ENCODE measurements around the gene GOSR1.
A peak's percentile ranks its signal among the peaks of the same experiment; 100 is the strongest.

Gene GOSR1

GRCh38 chr17:30477083-30477773 is at the start of gene GOSR1 (continued):
- TF ChIP-seq YY1 (tag by site-specific recombination; IDR thresholded peaks at IDR 0.05) = peak; percentile 98
- TF ChIP-seq ZNF843 (tag by site-specific recombination; IDR thresholded peaks at IDR 0.05) = peak; percentile 71
- TF ChIP-seq ZNF121 (tag by site-specific recombination; IDR thresholded peaks at IDR 0.05) = no peak
- peak; percentile 20 for TF ChIP-seq SETDB1 (IDR thresholded peaks at IDR 0.05; ENCODE audit: insufficient read length, low read length)
- no peak for TF ChIP-seq ZNF221 (tag by site-specific recombination; IDR thresholded peaks at IDR 0.05; ENCODE audit: borderline replicate concordance)
- TF ChIP-seq ZNF140 (tag by site-specific recombination; IDR thresholded peaks at IDR 0.05) = no peak
- TF ChIP-seq ZNF398 (tag by site-specific recombination; IDR thresholded peaks at IDR 0.05) = no peak; the same call in 1 of the 2 replicates
- TF ChIP-seq ZNF600 (tag by site-specific recombination; IDR thresholded peaks at IDR 0.05) = peak; percentile 44
- TF ChIP-seq ZNF561 (tag by site-specific recombination; IDR thresholded peaks at IDR 0.05; ENCODE audit: borderline replicate concordance) = peak; percentile 81; the same call in 1 of the 2 replicates
- peak; percentile 98 for TF ChIP-seq ZBTB17 (tag by site-specific recombination; IDR thresholded peaks at IDR 0.05)
- TF ChIP-seq ZBTB44 (tag by site-specific recombination; IDR thresholded peaks at IDR 0.05) = no peak
- TF ChIP-seq ZNF629 (tag by site-specific recombination; IDR thresholded peaks at IDR 0.05) = peak; percentile 95
- TF ChIP-seq PRDM4 (tag by site-specific recombination; IDR thresholded peaks at IDR 0.05) = 0 out of 2 replicates have a peak, but pooled peaks have one; percentile 9
- no peak for TF ChIP-seq ZNF544 (tag by site-specific recombination; IDR thresholded peaks at IDR 0.05)
- TF ChIP-seq ZNF266 (tag by site-specific recombination; IDR thresholded peaks at IDR 0.05; ENCODE audit: low read depth) = no peak
- no peak for TF ChIP-seq ZBTB49 (tag by site-specific recombination; IDR thresholded peaks at IDR 0.05; ENCODE audit: low read depth)
- no peak for TF ChIP-seq ZNF37A (tag by site-specific recombination; IDR thresholded peaks at IDR 0.05)
- TF ChIP-seq ZSCAN30 (tag by site-specific recombination; IDR thresholded peaks at IDR 0.05) = no peak

- ChIA-PET CTCF (no interaction called here), POLR2A (no interaction called here)
- Histone ChIP-seq H3K4me1 (ENCODE audit: control insufficient read depth, insufficient read depth, low read length) (no peaks in the 10 kb centered on the region), H3K4me3 (ENCODE audit: low read depth, low read length) (no peak overlapping the region), H3K36me3 (ENCODE audit: control insufficient read depth in 2 of 2, insufficient read depth in 1 of 2, low read length in 2 of 2) (peaks cover 48 to 77% of the 10 kb centered on the region in 2 experiments), H3K27ac (ENCODE audit: extremely low read depth, low read depth, low read length) (no peak overlapping the region), H3K9me3 (ENCODE audit: control insufficient read depth, insufficient read depth, low read depth, low read length) (no peaks in the 10 kb centered on the region)
- TF ChIP-seq ZNF768 (tag by site-specific recombination; IDR thresholded peaks at IDR 0.05) (no peak), ZNF707 (tag by site-specific recombination; IDR thresholded peaks at IDR 0.05) (no peak), PRDM1 (tag by site-specific recombination; IDR thresholded peaks at IDR 0.05) (peak; percentile 85), ZNF366 (tag by site-specific recombination; conservative IDR thresholded peaks at IDR 0.05) (peak; percentile 50)
These were observed 49.6 kb upstream of the GOSR1 start for GRCh38 chr17:30427611-30428010.

All from HEK293 (cell line).